ENCODE data around the gene PGPEP1. TPM values are rescaled to one million over a fixed set of nuclear protein-coding genes. Genes with fewer than 3 reads are reported as not detected.

The PGPEP1 gene
- polyA plus RNA-seq, 2 donors = 1.8 to 1.9 TPM

DNA sequence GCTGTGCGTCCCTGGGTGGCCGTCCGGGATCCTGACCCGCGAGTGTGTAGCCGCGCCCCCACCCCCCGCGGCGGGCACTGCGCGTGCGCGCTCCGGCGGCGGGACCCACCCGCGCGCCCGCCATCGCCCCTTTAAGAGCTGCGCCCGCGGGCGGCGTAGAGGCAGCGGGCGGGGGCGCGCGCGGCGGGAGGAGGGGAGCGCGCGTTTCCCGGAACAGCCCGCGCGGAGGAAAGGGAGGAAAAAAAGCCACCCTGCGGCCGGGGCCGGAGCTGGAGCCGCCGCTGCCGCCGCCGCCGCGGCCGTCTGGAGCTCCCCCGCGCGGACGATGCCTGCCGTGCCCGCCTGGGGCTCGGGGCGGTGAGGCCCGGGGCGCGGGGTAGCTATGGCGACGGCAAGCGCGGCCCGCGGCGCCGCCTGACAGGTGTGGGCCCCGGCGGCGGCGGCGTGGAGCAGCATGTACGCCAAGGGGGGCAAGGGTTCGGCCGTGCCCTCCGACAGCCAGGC is 78.8 kb downstream of the PGPEP1 start, which contains the start of gene SSBP4:
SSBP4 (plus strand) TSS at position 204 of the 504 bp plus-strand sequence; CDS start at position 455, 251 bp downstream.
- no peaks in the 10 kb centered on the region for H3K27me3 ChIP-seq (ENCODE audit: control insufficient read depth in 1 of 2, insufficient read depth in 2 of 2, low read length in 2 of 2)
- H3K4me1 ChIP-seq (ENCODE audit: control insufficient read depth in 2 of 2, insufficient read depth in 2 of 2, low read length in 1 of 2) = peaks cover 5 to 46% of the 10 kb centered on the region in 2 donors
- no peaks in the 10 kb centered on the region for H3K9me3 ChIP-seq (ENCODE audit: control insufficient read depth in 2 of 2, insufficient read depth in 1 of 2, low read depth in 1 of 2, low read length in 1 of 2)
- 1% methylated on average over 52 to 80 of the region's 80 CpGs for WGBS, 2 donors
- H3K4me3 ChIP-seq (ENCODE audit: low read depth in 1 of 2, low read length in 2 of 2) = peak within 1 kb of the TSS; percentile 57 to 68
- H3K36me3 ChIP-seq (ENCODE audit: control insufficient read depth in 2 of 2, insufficient read depth in 2 of 2, low read length in 1 of 2) = no peaks in the 10 kb centered on the region
- H3K27ac ChIP-seq (ENCODE audit: low read depth in 2 of 2, low read length in 1 of 2) = peak within 1 kb of the TSS; percentile 80 to 88

Other genes starting within 250 kb of the PGPEP1 start
- 1 to 10 TPM; 1.5 to 2.5 TPM for gene MAST3, start 242.8 kb upstream of the PGPEP1 start, polyA plus RNA-seq
- 10 to 100 TPM in 1 of 2 donors, 1 to 10 TPM in 1; 8.1 to 10.6 TPM for gene PIK3R2, start 187.4 kb upstream of the PGPEP1 start, polyA plus RNA-seq
- 10 to 100 TPM in 1 of 2 donors, 1 to 10 TPM in 1; 9.9 to 29.3 TPM for gene IFI30, start 166.8 kb upstream of the PGPEP1 start, polyA plus RNA-seq
- gene MPV17L2, start 147.4 kb upstream of the PGPEP1 start, polyA plus RNA-seq = 10 to 100 TPM in 1 of 2 donors, 1 to 10 TPM in 1; 7.4 to 12.0 TPM
- gene RAB3A, start 136.6 kb upstream of the PGPEP1 start, polyA plus RNA-seq = 1 to 10 TPM in 1 of 2 donors, under 1 TPM in 1; 0.81 to 1.1 TPM
- under 1 TPM; 0.07 to 0.39 TPM for gene PDE4C, start 114.2 kb upstream of the PGPEP1 start, polyA plus RNA-seq
- 10 to 100 TPM in 1 of 2 donors, under 1 TPM in 1; 0.88 to 12.2 TPM for gene IQCN, start 66.1 kb upstream of the PGPEP1 start, polyA plus RNA-seq
- gene JUND, start 59.0 kb upstream of the PGPEP1 start, polyA plus RNA-seq = 10 to 100 TPM; 57.9 to 84.5 TPM
- 100 to 1,000 TPM in 1 of 2 donors, 10 to 100 TPM in 1; 96.9 to 113 TPM for gene LSM4, start 17.5 kb upstream of the PGPEP1 start, polyA plus RNA-seq
- gene GDF15, start 45.6 kb downstream of the PGPEP1 start, polyA plus RNA-seq = 1 to 10 TPM in 1 of 2 donors, under 1 TPM in 1; 0.24 to 2.8 TPM
- gene LRRC25, start 57.0 kb downstream of the PGPEP1 start, polyA plus RNA-seq = under 1 TPM; 0.55 to 0.66 TPM
- 10 to 100 TPM; 25.4 to 25.9 TPM for gene SSBP4, start 78.8 kb downstream of the PGPEP1 start, polyA plus RNA-seq
- 10 to 100 TPM; 17.5 to 42.7 TPM for gene ISYNA1, start 97.5 kb downstream of the PGPEP1 start, polyA plus RNA-seq
- gene ELL, start 181.5 kb downstream of the PGPEP1 start, polyA plus RNA-seq = 1 to 10 TPM; 7.1 to 9.1 TPM
- 100 to 1,000 TPM; 175 to 269 TPM for gene FKBP8, start 203.0 kb downstream of the PGPEP1 start, polyA plus RNA-seq
- 10 to 100 TPM; 43.7 to 68.1 TPM for gene KXD1, start 217.3 kb downstream of the PGPEP1 start, polyA plus RNA-seq
- gene UBA52, start 231.3 kb downstream of the PGPEP1 start, polyA plus RNA-seq = 1,000 to 10,000 TPM in 1 of 2 donors, 100 to 1,000 TPM in 1; 709 to 1,325 TPM
- gene REX1BD, start 248.2 kb downstream of the PGPEP1 start, polyA plus RNA-seq = 10 to 100 TPM; 48.4 to 59.0 TPM